Ovary (tissue), 9 donors: ENCODE results near the gene PTPN9. TPM values are rescaled to one million over a fixed set of nuclear protein-coding genes. Genes with fewer than 3 reads are reported as not detected.
"Not testable (repeated sequence)": the region's sequence is repeated elsewhere in the genome, so short reads cannot be mapped to it uniquely, and the experiment has no call there.

Experiments used
- DNase-seq, 5 donors: peaks; one replicate each; pipeline ENCODE4 v3.0.0-alpha.2; 2019 to 2020
- H3K27ac ChIP-seq, 2 donors: fragments of 200-600 bp; one replicate each; pipeline versions ENCODE4 v1.5.1 to v1.8.0; 2019 to 2022
- H3K27me3 ChIP-seq: fragments of 200-600 bp; one replicate; pipeline ENCODE4 v1.8.0; 2022
- H3K36me3 ChIP-seq: fragments of 200-600 bp; sonication (generic); one replicate; pipeline ENCODE4 v1.5.1; 2019
- H3K4me1 ChIP-seq: one replicate; pipeline ENCODE4 v1.8.1; 2013; ENCODE audit warnings: mild to moderate bottlenecking, moderate library complexity; ENCODE audit not compliant: insufficient read depth
- H3K4me3 ChIP-seq: fragments of 200-600 bp; sonication (generic); one replicate; pipeline ENCODE4 v1.5.1; 2017
- H3K9me3 ChIP-seq, 2 donors: fragments of 200-600 bp in 1 of 2; sonication (generic) in 1 of 2; one replicate each; pipeline versions ENCODE4 v1.5.1 to v1.8.1; 2013 to 2019; ENCODE audit warnings: mild to moderate bottlenecking in 1 of 2, moderate library complexity in 1 of 2
- CTCF ChIP-seq, 3 donors: fragments of 450-650 bp in 2 of 3; fragments of 200-600 bp in 1 of 3; IDR thresholded peaks; one replicate each; pipeline versions ENCODE4 v1.5.1 to v1.8.0; 2016 to 2022; ENCODE audit warnings: antibody characterized with exemption in 3 of 3, mild to moderate bottlenecking in 1 of 3
- EP300 ChIP-seq: sonication (generic); formaldehyde crosslinking; IDR thresholded peaks from one replicate; pipeline ENCODE4 v1.6.1; 2017; ENCODE audit warnings: antibody characterized with exemption
- POLR2A ChIP-seq: fragments of 450-650 bp; IDR thresholded peaks from one replicate; pipeline ENCODE4 v1.6.1; 2017; ENCODE audit warnings: antibody characterized with exemption, mild to moderate bottlenecking, moderate library complexity
- WGBS, 3 donors: extraction: QIAGEN DNeasy Blood & Tissue Kit in 1 of 3; methylation state at CpG; one replicate each; pipeline versions ENCODE4 v1.1.5 to v1.1.7; 2013 to 2017; 5-methylcytosine and 5-hydroxymethylcytosine counted together
- intact Hi-C, 4 donors: fragments of 100-400 bp; cut with DNase I; formaldehyde crosslinking; loops; one replicate each; pipeline versions ENCODE4 v1.11.0 to v1.15.1; 2022 to 2023
- polyA plus RNA-seq, 2 donors: library from polyadenylated mRNA; stranded (reverse); fragments of 200-250 nt in 1 of 2; fragments of 350-450 nt in 1 of 2; fragmentation: Illumina TruSeq in 1 of 2; extraction: RNeasy Lipid Tissue Mini Kit (QIAGEN cat#74804) in 1 of 2; gene quantifications; one replicate each; pipeline ENCODE4 v1.2.3, GENCODE V29; 2013 to 2014
- total RNA-seq, 7 donors: library from RNA; depleted of rRNA in 2 of 7; stranded (reverse); fragments of >200 nt in 2 of 7; fragmentation: NEBNext Ultra II Directional in 3 of 7; extraction: Animal tissue kit (Norgen Biotek cat#: 25700) in 3 of 7; gene quantifications; one replicate each; pipeline versions ENCODE4 v1.1.0 to v1.2.4, GENCODE V29; 2016 to 2023
- donor health status: DM: no; HTN: no; CAD: no; lungs with moderate emphysema.
- donor health status: DM: no; HTN: no; CAD: no.
- donor health status: Bipolar disorder and iron deficiency.
- donor health status: DM: yes; HTN: yes; CAD: no.
- donor health status: DM: no; HTN: no; CAD: no.
- donor health status: DM: yes; HTN: yes; CAD: no.

Gene PTPN9
- total and polyA plus RNA-seq, 9 donors = 12.2 to 34.8 (median 21.8) TPM

GRCh38 chr15:75493732-75494131 lies 85.4 kb downstream of the PTPN9 start:
- TF ChIP-seq POLR2A = no peak
- no peak for TF ChIP-seq EP300
- no peak for TF ChIP-seq CTCF (IDR thresholded peaks at IDR 0.05)
- WGBS, 3 donors = 72 to 86% (median 74%) methylated on average over 4 of the region's 4 CpGs
- H3K27ac ChIP-seq = no peak overlapping the region
- no peaks in the 10 kb centered on the region for H3K36me3 ChIP-seq
- H3K9me3 ChIP-seq = no peaks in the 10 kb centered on the region
- no peak for DNase-seq
- no peaks in the 10 kb centered on the region for H3K27me3 ChIP-seq
- intact Hi-C loops = no loop called here
- H3K4me3 ChIP-seq = no peak overlapping the region
- no peaks in the 10 kb centered on the region for H3K4me1 ChIP-seq

GRCh38 chr15:75483961-75484360 lies 95.2 kb downstream of the PTPN9 start:
- TF ChIP-seq EP300 (no peak), POLR2A (no peak), CTCF (IDR thresholded peaks at IDR 0.05) (no peak)
- Histone ChIP-seq H3K4me1 (no peaks in the 10 kb centered on the region), H3K4me3 (no peak overlapping the region), H3K36me3 (no peaks in the 10 kb centered on the region), H3K27me3 (no peaks in the 10 kb centered on the region), H3K27ac (no peak overlapping the region), H3K9me3 (no peaks in the 10 kb centered on the region)
- WGBS, 3 donors = 75 to 77% (median 76%) methylated on average over 1 of the region's 1 CpG
- DNase-seq = no peak
- intact Hi-C loops = no loop called here

- H3K4me1 ChIP-seq, DNase-seq, H3K27me3 ChIP-seq, H3K4me3 ChIP-seq, intact Hi-C loops, H3K36me3 ChIP-seq, H3K9me3 ChIP-seq, H3K27ac ChIP-seq: not testable (repeated sequence)
- WGBS, 3 donors = 89 to 91% (median 89%) methylated on average over 5 of the region's 5 CpGs
Observed at GRCh38 chr15:75483556-75483955, 95.6 kb downstream of the PTPN9 start.

- Histone ChIP-seq H3K4me3 (no peak overlapping the region), H3K27ac (no peak overlapping the region), H3K4me1 (no peaks in the 10 kb centered on the region), H3K36me3 (no peaks in the 10 kb centered on the region), H3K9me3 (no peaks in the 10 kb centered on the region), H3K27me3 (no peaks in the 10 kb centered on the region)
- TF ChIP-seq EP300 (no peak), POLR2A (no peak), CTCF (IDR thresholded peaks at IDR 0.05) (no peak)
- intact Hi-C loops = no loop called here
- no peak for DNase-seq
- WGBS, 3 donors = 94 to 100% (median 95%) methylated on average over 1 of the region's 1 CpG
Observed at GRCh38 chr15:75483106-75483505, 96.0 kb downstream of the PTPN9 start.

GRCh38 chr15:75480463-75480862 lies 98.7 kb downstream of the PTPN9 start:
- H3K27ac ChIP-seq, DNase-seq, H3K4me3 ChIP-seq, intact Hi-C loops, H3K4me1 ChIP-seq, H3K27me3 ChIP-seq, H3K9me3 ChIP-seq, H3K36me3 ChIP-seq: not testable (repeated sequence)
- 97 to 98% (median 97%) methylated on average over 26 to 53 of the region's 54 CpGs for WGBS, 3 donors

- Histone ChIP-seq H3K27me3 (no peaks in the 10 kb centered on the region), H3K4me1 (no peaks in the 10 kb centered on the region), H3K36me3 (no peaks in the 10 kb centered on the region), H3K27ac (no peak overlapping the region), H3K4me3 (no peak overlapping the region), H3K9me3 (no peaks in the 10 kb centered on the region)
- TF ChIP-seq CTCF (IDR thresholded peaks at IDR 0.05) = no peak
- TF ChIP-seq EP300 = no peak
- TF ChIP-seq POLR2A = no peak
- intact Hi-C loops = no loop called here
- 81 to 85% (median 83%) methylated on average over 2 of the region's 2 CpGs for WGBS, 3 donors
- DNase-seq = no peak
Observed at GRCh38 chr15:75479670-75480069, 99.4 kb downstream of the PTPN9 start.

GRCh38 chr15:75477094-75477493 lies 102.0 kb downstream of the PTPN9 start:
- H3K9me3 ChIP-seq, intact Hi-C loops, H3K27ac ChIP-seq, H3K4me1 ChIP-seq, H3K36me3 ChIP-seq, H3K27me3 ChIP-seq, H3K4me3 ChIP-seq, DNase-seq: not testable (repeated sequence)
- 92 to 96% (median 95%) methylated on average over 5 of the region's 5 CpGs for WGBS, 3 donors
